Fibroblast of the aortic adventitia (primary cell): ENCODE results near the gene RAD9B. TPM values are rescaled to one million over a fixed set of nuclear protein-coding genes. Genes with fewer than 3 reads are reported as not detected.

Experiments
- DNase-seq: peaks from one replicate; pipeline ENCODE4 v3.0.0-alpha.2; 2010; ENCODE audit warnings: low read depth
- H3K4me3 ChIP-seq: 2 replicates; pipeline ENCODE4 v1.5.1; 2011; ENCODE audit warnings: low read depth, mild to moderate bottlenecking, control low read depth, low read length, moderate library complexity
- CTCF ChIP-seq: IDR thresholded peaks from 2 replicates; pipeline ENCODE4 v1.5.1; 2011; ENCODE audit warnings: mild to moderate bottlenecking, low read length, control low read depth, inconsistent platforms; ENCODE audit not compliant: insufficient read depth
- total RNA-seq: library from RNA; depleted of rRNA; stranded (reverse); fragments of >200 nt; gene quantifications from 2 replicates; pipeline ENCODE4 v1.2.3, GENCODE V29; 2012; ENCODE audit warnings: low replicate concordance

The RAD9B gene
- total RNA-seq, 1 donor = 2.3 TPM

- peak overlapping the region; percentile 94 for H3K4me3 ChIP-seq
- DNase-seq = no peak
- no peak for TF ChIP-seq CTCF
Measured at GRCh38 chr12:110467847-110468213, 34.3 kb upstream of the RAD9B start.

- peak; percentile 98 for DNase-seq
- no peak for TF ChIP-seq CTCF
- H3K4me3 ChIP-seq = peak within 1 kb of the TSS; percentile 100
Measured at GRCh38 chr12:110468214-110469048, 33.7 kb upstream of the RAD9B start, which contains the start of the genes FAM216A and GPN3. Gene FAM216A, plus strand, starts transcription at chr12:110468845. Its CDS starts 31 bp downstream, at chr12:110468876. Gene GPN3, minus strand, starts transcription at chr12:110468257. Its CDS starts 54 bp downstream, at chr12:110468203.

GRCh38 chr12:110475426-110475825 lies 26.7 kb upstream of the RAD9B start:
- H3K4me3 ChIP-seq = no peak overlapping the region
- no peak for TF ChIP-seq CTCF
- no peak for DNase-seq

- H3K4me3 ChIP-seq = no peak overlapping the region
- DNase-seq = peak; percentile 30
- no peak for TF ChIP-seq CTCF
Measured at GRCh38 chr12:110498984-110499706, 3.0 kb upstream of the RAD9B start.

- TF ChIP-seq CTCF = no peak
- peak; percentile 28 for DNase-seq
- peak overlapping the region; percentile 90 for H3K4me3 ChIP-seq
Measured at GRCh38 chr12:110501399-110501751, 756 bp upstream of the RAD9B start.

GRCh38 chr12:110503432-110503831 lies 1.3 kb downstream of the RAD9B start:
- DNase-seq = no peak
- TF ChIP-seq CTCF = no peak
- H3K4me3 ChIP-seq = no peak overlapping the region
